GM10847 (cell line): ENCODE data around the gene MAPK12.

Experiments
- POLR2A ChIP-seq: IDR thresholded peaks from 2 replicates; pipeline ENCODE4 v1.6.1; 2011; ENCODE audit not compliant: insufficient read length; ENCODE audit errors: extremely low read depth

MAPK12 gene

DNA sequence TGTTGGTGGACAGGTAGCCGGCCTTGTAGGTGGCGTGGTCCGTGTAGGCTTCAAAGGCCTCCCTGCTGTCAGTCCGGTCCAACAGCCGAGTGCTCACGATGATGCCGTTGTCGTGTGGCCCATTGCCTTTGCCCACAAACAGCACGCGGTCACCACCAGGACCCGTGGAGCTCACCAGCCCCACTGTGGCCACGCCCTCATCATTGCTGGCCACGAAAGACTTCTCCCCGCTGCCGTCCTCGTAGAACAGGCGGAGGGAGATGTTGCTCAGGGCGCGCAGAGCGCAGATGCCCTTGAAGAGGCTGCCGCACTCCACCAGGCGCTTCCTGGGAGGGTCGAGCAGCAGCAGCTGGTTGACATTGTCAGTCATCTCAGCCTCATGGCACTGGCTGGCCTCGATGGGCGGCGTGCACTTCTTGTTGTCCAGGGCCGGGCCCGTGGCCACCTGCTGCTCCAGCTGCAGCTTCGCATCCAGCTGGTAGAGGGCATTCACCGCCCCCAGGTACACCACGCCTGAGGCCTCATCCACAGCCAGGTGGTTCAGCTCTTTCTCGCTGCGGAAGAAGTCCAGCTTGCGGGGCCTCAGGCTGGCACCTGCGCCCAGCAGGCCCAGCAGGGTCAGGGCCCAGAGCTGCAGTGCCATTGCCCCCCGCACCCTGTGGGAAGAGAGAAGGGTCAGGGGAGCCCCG, 28.6 kb upstream of the MAPK12 start:
- no peak for TF ChIP-seq POLR2A

GRCh38 chr22:50289151-50289941, 27.9 kb upstream of the MAPK12 start:
- no peak for TF ChIP-seq POLR2A

GRCh38 chr22:50287731-50288130, 26.2 kb upstream of the MAPK12 start:
- TF ChIP-seq POLR2A, result no peak

DNA sequence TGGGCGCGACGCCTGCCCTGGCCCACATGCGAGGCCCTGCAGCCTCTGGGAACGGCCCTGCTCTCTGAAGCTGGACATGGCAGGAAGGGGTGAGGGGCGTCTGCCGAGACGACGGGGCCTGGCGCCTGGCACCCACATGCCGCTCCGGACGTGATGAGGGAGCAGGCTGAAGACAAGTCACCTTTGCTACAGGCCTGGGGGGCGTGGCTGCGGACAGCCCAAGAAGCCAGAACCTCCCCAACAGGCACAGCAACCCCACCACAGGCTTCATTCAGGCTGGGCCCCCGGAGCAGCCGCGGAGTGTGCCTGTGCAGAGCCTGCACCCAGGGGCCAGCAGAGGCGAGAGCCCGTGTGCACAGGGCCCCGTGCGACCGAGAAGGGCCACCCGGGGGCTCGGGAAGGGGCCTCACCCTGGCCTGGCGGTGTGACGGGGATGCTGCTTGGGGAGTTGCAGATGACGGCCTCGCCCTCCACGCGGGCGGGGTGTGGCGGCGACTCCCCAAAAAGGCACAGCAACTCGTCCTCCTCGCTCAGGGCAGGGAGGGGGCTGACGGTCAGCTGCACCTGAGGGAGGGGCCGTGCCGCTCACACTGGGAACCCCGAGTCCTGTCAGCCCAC, 25.3 kb upstream of the MAPK12 start:
- TF ChIP-seq POLR2A, result no peak

GRCh38 chr22:50286275-50286674, 24.8 kb upstream of the MAPK12 start:
- no peak for TF ChIP-seq POLR2A

DNA sequence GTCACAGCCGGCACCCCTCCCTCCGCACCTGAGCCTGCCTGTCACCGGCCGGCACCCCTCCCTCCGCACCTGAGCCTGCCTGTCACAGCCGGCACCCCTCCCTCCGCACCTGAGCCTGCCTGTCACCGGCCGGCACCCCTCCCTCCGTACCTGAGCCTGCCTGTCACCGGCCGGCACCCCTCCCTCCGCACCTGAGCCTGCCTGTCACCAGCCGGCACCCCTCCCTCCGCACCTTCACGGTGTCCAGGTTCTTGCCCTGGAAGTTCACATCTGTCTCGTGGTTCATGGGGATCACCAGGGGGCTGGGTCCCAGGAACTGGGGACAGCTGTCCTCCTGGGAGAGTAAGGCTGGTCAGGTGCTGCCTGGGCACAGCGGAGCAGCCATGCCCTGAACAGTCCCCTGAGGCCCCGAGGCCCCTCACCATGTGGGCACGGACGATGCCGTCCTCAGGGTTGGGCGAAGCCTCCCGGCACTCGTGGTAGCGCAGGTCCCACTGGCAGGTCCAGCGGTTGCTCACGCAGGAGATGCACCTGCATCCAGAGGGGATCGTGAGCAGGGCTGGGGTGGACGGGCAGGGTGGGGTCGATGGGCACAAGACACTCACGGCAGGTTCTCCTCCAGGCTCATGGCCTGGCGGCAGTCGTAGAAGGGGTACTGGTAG, 24.2 kb upstream of the MAPK12 start:
- TF ChIP-seq POLR2A, result no peak

DNA sequence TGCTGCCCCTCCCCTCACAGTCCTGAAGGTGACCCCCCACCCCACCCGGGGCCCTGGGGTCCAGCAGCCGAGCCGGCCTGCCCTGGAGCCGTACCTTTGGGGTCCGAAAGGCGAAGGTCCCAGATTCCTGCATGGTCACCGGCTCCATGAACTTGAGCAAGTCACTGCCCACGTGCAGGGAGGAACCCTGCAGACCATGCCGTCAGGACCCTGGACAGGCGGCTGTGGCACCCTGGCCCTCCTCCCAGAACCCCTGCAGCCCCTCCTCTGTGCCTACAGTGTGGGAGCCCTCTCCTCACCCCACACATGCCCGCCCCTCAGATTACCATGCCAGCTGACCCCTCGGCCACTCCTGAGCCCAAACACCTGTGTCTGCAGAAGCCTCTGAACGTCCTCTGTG, 23.0 kb upstream of the MAPK12 start:
- TF ChIP-seq POLR2A, result no peak

GRCh38 chr22:50283821-50284220, 22.3 kb upstream of the MAPK12 start:
- TF ChIP-seq POLR2A, result no peak

DNA sequence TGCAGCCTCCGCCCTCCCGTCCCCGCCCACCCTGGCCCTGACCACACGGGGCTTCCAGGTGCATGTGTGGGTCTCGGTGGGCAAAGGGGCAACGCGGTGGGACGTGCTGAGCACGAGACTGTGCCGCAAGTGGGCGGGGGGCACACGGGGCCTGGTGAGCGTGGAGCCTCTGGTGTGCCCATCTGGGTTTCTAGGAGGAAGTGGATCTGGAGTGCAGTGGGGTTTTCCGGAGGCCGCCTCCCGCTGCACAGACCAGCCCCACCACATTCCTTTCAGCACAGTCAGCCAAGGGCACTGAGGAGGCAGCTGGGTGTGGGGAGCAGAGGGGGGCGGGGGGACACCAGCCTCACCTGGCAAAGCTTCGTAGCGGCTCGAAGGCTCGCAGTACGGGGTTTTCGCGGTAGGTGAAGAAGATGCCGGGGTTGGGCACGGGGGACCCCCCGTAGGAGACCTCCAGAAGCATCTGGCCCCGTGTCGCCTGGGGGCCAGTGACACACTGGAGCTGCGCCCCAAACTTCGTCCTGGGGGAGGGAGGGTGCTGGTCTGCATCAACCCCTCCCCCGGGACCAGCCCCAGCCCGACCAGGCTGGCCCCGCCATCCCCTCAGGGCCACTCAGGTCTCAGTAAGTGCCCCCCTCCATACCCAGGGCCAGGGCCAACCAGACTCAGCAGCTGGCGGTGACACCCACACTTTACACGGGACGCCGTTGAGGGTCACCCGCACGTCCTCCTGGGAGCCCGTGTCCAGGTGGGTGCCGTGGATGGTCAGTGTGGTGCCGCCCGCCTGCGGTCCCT, 21.1 kb upstream of the MAPK12 start:
- TF ChIP-seq POLR2A, result no peak

DNA sequence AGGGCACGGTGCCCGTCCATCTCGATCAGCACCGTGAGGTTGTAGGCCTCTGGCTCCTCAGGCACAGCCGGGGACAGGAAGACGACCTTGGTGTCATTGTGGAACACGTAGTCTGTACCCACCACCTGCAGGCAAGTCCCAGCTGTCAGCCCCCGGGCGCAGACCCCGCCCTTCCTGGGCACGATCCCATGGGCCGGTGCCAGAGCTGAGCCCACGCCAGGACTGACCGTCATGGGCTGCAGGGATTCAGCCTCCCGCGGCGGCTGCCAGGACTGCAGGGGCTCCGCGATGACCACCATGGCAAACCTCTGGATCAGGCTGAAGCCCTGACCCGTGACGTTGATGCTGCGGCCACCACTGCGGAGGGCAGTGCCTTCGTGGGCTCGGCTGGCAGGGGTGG, 20.5 kb upstream of the MAPK12 start:
- no peak for TF ChIP-seq POLR2A

- no peak for TF ChIP-seq POLR2A
These were observed 19.9 kb upstream of the MAPK12 start for GRCh38 chr22:50281384-50281760.

GRCh38 chr22:50280708-50281383, 19.4 kb upstream of the MAPK12 start:
- no peak for TF ChIP-seq POLR2A

DNA sequence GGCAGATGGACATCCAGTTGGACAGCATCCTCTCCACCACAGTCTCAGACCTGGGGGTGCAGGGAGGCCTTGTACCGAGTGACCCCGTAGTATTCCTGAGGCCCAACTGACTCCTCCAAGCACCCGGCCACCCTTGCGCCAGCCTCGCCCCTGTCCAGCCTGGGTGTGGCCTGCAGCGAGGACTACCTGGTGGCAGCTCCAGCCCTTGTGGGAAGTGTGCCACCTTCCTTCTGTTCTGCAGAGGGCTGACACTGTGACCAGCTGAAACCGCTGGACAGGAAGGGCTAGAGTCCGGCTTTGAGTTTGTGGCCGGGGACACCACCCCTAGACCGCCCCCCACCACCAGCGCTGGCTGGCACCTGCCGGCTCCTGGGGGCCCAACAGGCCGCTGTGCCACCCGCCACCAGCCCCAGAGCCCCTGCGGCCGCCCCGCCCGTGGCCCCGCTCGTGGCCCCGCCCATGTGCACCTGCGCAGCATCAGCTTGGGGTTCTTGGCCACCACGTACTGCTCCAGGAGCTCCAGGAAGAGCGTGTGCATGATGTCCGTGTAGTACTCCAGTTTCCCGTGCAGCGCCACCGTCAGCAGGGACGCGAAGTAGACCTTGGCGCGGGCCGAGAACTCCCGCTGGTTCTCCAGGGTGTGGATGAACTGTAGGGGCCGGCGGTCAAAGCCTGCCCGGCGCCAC, 18.7 kb upstream of the MAPK12 start:
- TF ChIP-seq POLR2A, result no peak
